Mucosa of rectum (tissue), 2 donors: ENCODE data around the gene S1PR5.

Experiments
- H3K27ac ChIP-seq, 2 donors: one replicate each; pipeline ENCODE4 v1.7.0; 2013; ENCODE audit warnings: inconsistent platforms in 2 of 2, low read depth in 2 of 2, low read length in 2 of 2
- H3K27me3 ChIP-seq, 2 donors: one replicate each; pipeline ENCODE4 v1.7.0; 2013; ENCODE audit warnings: low read length in 2 of 2; ENCODE audit not compliant: control insufficient read depth in 2 of 2, insufficient read depth in 2 of 2
- H3K36me3 ChIP-seq, 2 donors: one replicate each; pipeline ENCODE4 v1.7.0; 2013; ENCODE audit warnings: low read length in 2 of 2; ENCODE audit not compliant: control insufficient read depth in 2 of 2, insufficient read depth in 2 of 2
- H3K4me1 ChIP-seq, 2 donors: one replicate each; pipeline ENCODE4 v1.7.0; 2013; ENCODE audit warnings: low read length in 2 of 2, mild to moderate bottlenecking in 1 of 2; ENCODE audit not compliant: control insufficient read depth in 2 of 2, insufficient read depth in 2 of 2
- H3K4me3 ChIP-seq, 2 donors: one replicate each; pipeline ENCODE4 v1.7.0; 2013; ENCODE audit warnings: low read length in 2 of 2
- H3K9ac ChIP-seq, 2 donors: one replicate each; pipeline ENCODE4 v1.7.0; 2013; ENCODE audit warnings: low read length in 2 of 2, low read depth in 1 of 2, mild to moderate bottlenecking in 1 of 2
- H3K9me3 ChIP-seq, 2 donors: one replicate each; pipeline ENCODE4 v1.7.0; 2013; ENCODE audit warnings: low read length in 2 of 2; ENCODE audit not compliant: control insufficient read depth in 2 of 2
- donor health status: healthy.
- donor health status: Normal muscosa, but diverticular disease.

Gene S1PR5

DNA sequence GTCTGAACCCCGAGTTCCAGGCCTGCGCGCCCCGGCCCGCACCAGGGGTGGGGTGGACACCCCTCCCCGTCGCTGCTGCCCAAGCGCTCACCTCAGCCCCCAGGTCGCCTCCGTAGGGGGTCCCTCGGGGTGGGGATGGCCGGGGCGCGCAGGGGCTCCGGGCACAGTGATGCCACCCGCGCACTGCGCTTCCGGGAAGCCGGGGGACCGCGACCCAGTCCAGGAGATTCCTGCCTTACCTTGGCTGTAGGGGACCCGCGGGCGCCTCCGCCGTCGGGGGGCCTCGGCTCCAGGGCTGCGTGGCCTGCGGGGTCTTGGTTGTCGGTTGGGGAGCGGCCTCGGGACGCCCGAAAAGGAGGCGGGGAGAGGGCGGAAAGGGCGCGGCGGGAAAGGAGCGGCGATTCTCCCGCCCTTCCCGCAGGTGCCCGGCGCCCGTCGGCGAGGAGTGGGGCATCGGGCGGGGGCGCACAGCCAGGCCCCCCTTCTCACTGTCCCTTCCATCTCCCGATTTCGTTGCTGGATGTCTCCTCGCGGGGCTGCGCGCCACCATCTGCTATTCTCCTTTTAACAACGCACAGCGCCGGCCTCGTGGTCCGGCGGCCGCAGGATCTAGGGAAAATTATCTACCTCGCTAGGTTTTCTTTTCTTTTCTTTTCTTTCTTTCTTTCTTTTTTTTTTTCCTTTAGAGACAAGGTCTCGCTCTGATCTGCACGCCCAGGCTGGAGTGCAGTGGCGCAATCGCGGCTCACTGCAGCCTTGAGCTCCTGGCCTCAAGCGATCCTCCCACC lies 14.1 kb downstream of the S1PR5 start, which contains the start of gene KEAP1:
Gene KEAP1 (minus strand): TSS at position 355 of the 788 bp plus-strand sequence. CDS start 3,323 bp downstream, outside the sequence.
- no peaks in the 10 kb centered on the region for H3K27me3 ChIP-seq
- H3K9me3 ChIP-seq: no peaks in the 10 kb centered on the region
- H3K4me1 ChIP-seq: peaks cover 11 to 18% of the 10 kb centered on the region in 2 donors
- H3K4me3 ChIP-seq: peak within 1 kb of the TSS; percentile 88 to 91
- H3K9ac ChIP-seq: peak within 1 kb of the TSS; percentile 89 to 99
- H3K27ac ChIP-seq: peak within 1 kb of the TSS; percentile 95
- peaks cover 8 to 9% of the 10 kb centered on the region in 2 donors for H3K36me3 ChIP-seq

DNA sequence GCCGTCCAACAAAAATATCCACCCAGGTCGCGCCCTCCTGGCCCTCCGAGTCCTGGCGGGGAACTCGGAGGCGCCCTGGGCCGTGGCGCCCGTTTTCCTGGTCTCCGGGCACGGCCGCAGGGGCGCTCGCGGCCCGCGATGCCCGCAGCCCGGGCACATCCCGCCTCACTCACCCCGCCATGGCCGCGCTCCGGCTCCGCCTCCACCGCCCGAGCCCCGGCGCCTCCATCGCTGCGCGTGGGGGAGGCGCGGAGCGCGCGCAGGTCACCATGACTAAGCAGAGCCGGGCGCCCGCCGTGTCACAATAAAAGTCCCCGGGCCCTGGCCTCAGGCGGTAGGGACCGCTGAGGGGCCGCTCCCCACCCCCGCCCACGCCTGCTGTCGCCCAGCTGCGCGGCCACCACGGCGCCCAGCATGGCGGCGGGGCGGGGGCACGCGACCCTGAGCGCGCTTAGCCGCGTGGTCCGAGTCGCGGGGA lies 14.7 kb downstream of the S1PR5 start:
- Histone ChIP-seq H3K4me3 (peak overlapping the region; percentile 88 to 91), H3K27me3 (no peaks in the 10 kb centered on the region), H3K4me1 (peaks cover 11 to 18% of the 10 kb centered on the region in 2 donors), H3K9me3 (no peaks in the 10 kb centered on the region), H3K9ac (peak overlapping the region; percentile 89 to 99), H3K27ac (peak overlapping the region; percentile 95), H3K36me3 (peaks cover 8 to 9% of the 10 kb centered on the region in 2 donors)

DNA sequence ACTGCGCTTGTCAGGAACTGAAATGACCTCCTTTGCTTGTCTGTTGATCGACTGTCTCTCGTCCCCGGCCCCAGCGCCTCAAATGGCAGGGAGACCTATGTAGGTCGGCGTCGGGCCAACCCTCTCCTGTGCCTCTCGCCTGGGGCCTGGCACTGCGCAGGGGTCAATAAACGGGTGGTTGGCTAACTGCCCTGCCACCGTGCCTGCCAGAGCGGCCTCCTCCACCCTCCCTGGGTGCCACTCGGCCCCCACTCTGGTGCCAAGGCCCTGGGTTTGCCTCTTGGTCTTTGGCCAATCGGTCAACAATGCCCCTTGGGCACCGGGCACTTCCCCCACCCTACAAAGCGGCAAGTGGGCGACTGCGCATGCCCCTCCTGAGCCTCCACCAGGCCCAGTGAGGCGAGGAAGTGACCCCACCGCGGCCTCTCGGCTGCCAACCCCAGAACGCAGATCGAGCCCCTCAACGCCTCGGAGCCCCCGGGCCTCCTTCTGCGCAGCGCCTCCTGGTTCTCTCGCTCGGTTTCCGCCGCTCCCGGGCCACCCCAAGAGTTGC lies 15.2 kb downstream of the S1PR5 start:
- H3K4me1 ChIP-seq: peaks cover 11 to 18% of the 10 kb centered on the region in 2 donors

DNA sequence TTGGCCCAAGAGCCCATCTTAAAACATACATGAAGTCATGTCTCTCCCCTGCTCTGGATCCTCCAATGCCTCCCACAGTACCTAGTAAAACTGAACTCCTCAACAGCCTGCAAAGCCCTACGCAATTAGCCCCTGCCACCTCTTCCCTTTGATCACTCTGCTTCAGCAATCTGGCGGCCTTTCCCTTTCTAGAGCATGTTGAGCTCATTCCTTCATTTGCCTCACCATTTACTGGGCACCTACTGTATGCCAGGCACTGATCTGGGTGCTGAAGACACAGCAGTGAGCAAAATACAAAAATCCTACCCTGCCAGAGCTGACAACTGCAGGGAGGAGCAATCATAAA lies 17.0 kb downstream of the S1PR5 start:
- peaks cover 11 to 16% of the 10 kb centered on the region in 2 donors for H3K4me1 ChIP-seq
- no peak overlapping the region for H3K4me3 ChIP-seq
- no peak overlapping the region for H3K9ac ChIP-seq
- H3K9me3 ChIP-seq: no peaks in the 10 kb centered on the region
- H3K27me3 ChIP-seq: no peaks in the 10 kb centered on the region
- H3K27ac ChIP-seq: no peak overlapping the region
- peaks cover 12 to 19% of the 10 kb centered on the region in 2 donors for H3K36me3 ChIP-seq

More for the DNA sequence above, 15.2 kb downstream of the S1PR5 start:
- Histone ChIP-seq H3K9me3 (no peaks in the 10 kb centered on the region), H3K9ac (peak overlapping the region; percentile 89 to 99), H3K4me3 (peak overlapping the region; percentile 88 to 91), H3K36me3 (peaks cover 12% of the 10 kb centered on the region in 2 donors), H3K27me3 (no peaks in the 10 kb centered on the region), H3K27ac (peak overlapping the region; percentile 95)

DNA sequence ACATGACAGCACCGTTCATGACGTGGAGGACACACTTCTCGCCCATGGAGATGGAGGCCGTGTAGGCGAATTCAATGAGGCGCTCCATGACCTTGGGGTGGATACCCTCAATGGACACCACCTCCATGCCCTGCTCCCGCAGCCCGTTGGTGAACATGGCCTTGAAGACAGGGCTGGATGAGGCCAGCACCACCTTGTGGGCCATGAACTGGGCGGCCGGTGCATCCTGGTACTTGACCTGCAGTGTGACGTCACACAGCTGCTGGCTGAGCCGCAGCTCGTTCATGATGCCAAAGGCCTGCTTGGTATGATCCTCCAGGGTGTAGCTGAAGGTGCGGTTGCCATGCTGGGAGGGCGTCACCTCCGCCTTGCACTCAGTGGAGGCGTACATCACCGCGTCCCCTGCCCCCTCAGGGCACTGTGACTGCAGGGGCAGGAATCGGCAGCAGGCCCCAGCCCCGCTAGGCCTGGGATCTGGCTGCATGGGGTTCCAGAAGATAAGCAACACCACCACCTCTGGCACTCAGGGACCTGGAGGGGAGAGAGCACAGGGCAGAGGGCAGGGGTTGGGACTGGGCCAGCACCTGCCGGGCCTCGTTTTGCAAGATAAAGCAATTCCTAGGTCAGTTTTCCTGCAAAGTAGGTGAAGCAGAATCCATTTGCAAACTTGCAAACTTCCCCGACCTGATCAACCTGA lies 17.5 kb downstream of the S1PR5 start:
- Histone ChIP-seq H3K27me3 (no peaks in the 10 kb centered on the region), H3K9me3 (no peaks in the 10 kb centered on the region), H3K4me3 (no peak overlapping the region), H3K36me3 (peaks cover 16 to 22% of the 10 kb centered on the region in 2 donors), H3K4me1 (peaks cover 11 to 16% of the 10 kb centered on the region in 2 donors), H3K9ac (no peak overlapping the region), H3K27ac (peak overlapping the region; percentile 64 to 67)

DNA sequence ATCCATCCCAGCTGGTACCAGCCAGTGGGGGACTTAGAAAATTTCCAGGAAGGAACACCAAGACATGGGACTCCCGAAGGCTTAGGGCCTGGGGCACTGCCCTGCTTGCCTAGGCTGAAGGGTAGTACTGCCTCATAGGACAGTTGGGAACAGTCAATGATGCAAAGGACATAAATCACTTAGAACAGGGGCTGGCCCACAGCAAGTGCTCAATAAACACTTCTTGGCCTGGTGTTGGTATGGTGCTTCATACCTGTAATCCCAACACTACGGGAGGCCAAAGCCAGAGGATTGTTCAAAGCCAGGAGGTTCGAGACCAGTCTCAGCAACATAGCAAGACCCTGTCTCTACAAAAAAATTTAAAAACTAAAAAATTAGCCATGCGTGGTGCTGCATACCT lies 19.9 kb downstream of the S1PR5 start:
- H3K4me1 ChIP-seq: peaks cover 11 to 16% of the 10 kb centered on the region in 2 donors
- H3K27ac ChIP-seq: no peak overlapping the region
- H3K36me3 ChIP-seq: peaks cover 19 to 27% of the 10 kb centered on the region in 2 donors
- H3K27me3 ChIP-seq: no peaks in the 10 kb centered on the region
- H3K4me3 ChIP-seq: no peak overlapping the region
- H3K9me3 ChIP-seq: no peaks in the 10 kb centered on the region
- no peak overlapping the region for H3K9ac ChIP-seq

DNA sequence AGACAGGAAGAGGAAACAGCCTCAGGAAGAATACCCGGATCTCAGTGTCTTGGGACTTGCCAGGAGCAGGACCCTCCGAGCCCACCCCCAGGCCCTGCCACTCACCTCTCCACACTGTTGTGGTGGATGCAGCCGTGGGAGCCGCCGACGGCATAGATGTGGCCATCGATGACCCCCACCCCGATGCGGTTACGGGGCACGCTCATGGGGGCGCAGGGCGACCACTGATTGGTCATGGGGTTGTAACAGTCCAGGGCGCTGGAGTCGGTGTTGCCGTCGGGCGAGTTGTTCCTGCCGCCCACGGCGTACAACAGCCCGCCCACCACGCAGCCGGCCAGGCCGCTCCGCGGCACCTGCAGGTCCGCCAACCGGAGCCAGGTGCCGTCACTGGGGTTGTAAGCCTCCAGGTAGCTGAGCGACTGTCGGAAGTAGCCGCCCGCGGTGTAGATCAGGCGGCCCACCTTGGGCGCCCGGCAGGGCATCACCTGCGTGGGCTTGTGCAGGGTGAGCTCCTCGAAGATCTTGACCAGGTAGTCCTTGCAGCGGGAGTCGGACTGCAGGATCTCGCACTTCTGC lies 25.7 kb downstream of the S1PR5 start:
- H3K27ac ChIP-seq: no peak overlapping the region
- peaks cover 28 to 52% of the 10 kb centered on the region in 2 donors for H3K36me3 ChIP-seq
- H3K4me1 ChIP-seq: no peaks in the 10 kb centered on the region
- no peaks in the 10 kb centered on the region for H3K27me3 ChIP-seq
- no peaks in the 10 kb centered on the region for H3K9me3 ChIP-seq
- no peak overlapping the region for H3K4me3 ChIP-seq
- H3K9ac ChIP-seq: no peak overlapping the region

DNA sequence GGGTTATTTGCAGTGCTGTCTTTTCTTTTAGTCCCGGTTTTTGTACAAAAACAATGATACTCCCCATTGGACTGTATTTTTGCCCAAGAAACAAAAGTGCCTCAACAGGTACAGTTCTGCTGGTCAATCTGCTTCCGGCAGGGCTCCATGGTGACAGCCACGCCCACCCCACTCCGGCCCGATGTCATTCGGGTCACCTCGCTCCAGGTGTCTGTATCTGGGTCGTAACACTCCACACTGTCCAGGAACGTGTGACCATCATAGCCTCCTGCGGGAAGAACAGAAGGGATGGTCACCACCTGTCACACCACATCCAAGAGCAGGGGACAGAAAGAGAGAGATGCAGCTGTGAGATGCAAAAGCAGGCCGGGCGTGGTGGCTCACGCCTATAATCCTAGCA lies 30.7 kb downstream of the S1PR5 start:
- no peak overlapping the region for H3K27ac ChIP-seq
- no peaks in the 10 kb centered on the region for H3K9me3 ChIP-seq
- peaks cover 18 to 44% of the 10 kb centered on the region in 2 donors for H3K36me3 ChIP-seq
- no peak overlapping the region for H3K9ac ChIP-seq
- H3K27me3 ChIP-seq: no peaks in the 10 kb centered on the region
- H3K4me1 ChIP-seq: no peaks in the 10 kb centered on the region
- H3K4me3 ChIP-seq: no peak overlapping the region

DNA sequence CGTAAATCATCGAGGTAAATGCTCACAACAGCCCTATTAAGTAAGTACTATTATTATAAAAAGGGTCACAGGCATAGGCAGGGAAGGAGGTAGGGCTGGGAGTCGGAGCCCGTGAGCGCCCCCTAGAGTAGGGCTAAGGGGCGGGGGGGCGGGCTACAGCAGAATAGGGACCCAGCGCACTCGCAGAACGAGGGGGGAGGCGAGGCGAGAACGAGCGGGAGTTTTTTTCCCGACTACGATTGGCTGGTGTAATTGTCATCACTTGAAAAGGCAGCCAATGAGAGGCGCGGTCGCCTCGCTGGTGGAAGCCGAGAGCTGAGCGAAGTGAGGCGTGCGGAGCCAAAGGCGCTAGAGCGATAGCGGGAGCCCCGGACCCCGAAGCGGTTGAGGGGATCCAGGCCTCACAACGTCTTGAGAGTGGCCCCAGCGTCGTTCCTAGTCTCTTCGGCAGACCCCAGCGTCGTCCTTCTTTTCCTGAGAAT lies 38.3 kb downstream of the S1PR5 start:
- Histone ChIP-seq H3K36me3 (no peaks in the 10 kb centered on the region), H3K9me3 (no peaks in the 10 kb centered on the region), H3K4me3 (peak overlapping the region; percentile 61 to 63), H3K9ac (peak overlapping the region in 1 of 2 donors; percentile 9), H3K27me3 (no peaks in the 10 kb centered on the region), H3K27ac (no peak overlapping the region), H3K4me1 (peaks cover 3 to 5% of the 10 kb centered on the region in 2 donors)
